ENCODE data around the gene PRPH.

- TF ChIP-seq ZNF780A (CRISPR knock-in tag; IDR thresholded peaks at IDR 0.05): no peak
- no peak for TF ChIP-seq SMARCA5 (IDR thresholded peaks at IDR 0.05)
- TF ChIP-seq SAP30 (IDR thresholded peaks at IDR 0.05; ENCODE audit: borderline replicate concordance, insufficient read depth, low read depth, low read length, poor library complexity, severe bottlenecking): no peak
- no peak for TF ChIP-seq CREB1 (IDR thresholded peaks at IDR 0.05)
- TF ChIP-seq CREB1 (CRISPR knock-in tag; IDR thresholded peaks at IDR 0.05): no peak
- TF ChIP-seq CTCF (IDR thresholded peaks at IDR 0.05 in 2 of 3, conservative IDR thresholded peaks at IDR 0.05 in 1 of 3; ENCODE audit: insufficient read depth in 2 of 3, low read depth in 1 of 3, low read length in 3 of 3): no peak
- no peak for TF ChIP-seq STAT5B (CRISPR knock-in tag; IDR thresholded peaks at IDR 0.05)
- TF ChIP-seq EZH2 (IDR thresholded peaks at IDR 0.05; ENCODE audit: borderline replicate concordance, low read depth, low read length): no peak
- TF ChIP-seq NFYB (IDR thresholded peaks at IDR 0.05; ENCODE audit: extremely low read depth, insufficient read length): no peak
- no peak for TF ChIP-seq POLR2AphosphoS5 (IDR thresholded peaks at IDR 0.05; ENCODE audit: control insufficient read depth, insufficient read depth, low read depth, low read length)
- no peak for TF ChIP-seq EP300 (IDR thresholded peaks at IDR 0.05; ENCODE audit: low read length)
Measured at GRCh38 chr12:49295082-49295936, at the start of gene PRPH.

Measured in K562 (cell line).